ENCODE measurements around the gene UNK. TPM values are rescaled to one million over a fixed set of nuclear protein-coding genes. Genes with fewer than 3 reads are reported as not detected.

Gene UNK
- total and polyA plus RNA-seq, 9 of the 15 experiments (the other 6 are each of a cell fraction or from before 2014, with no cell fraction given) = 12.8 to 38.6 (median 24.8) TPM

DNA sequence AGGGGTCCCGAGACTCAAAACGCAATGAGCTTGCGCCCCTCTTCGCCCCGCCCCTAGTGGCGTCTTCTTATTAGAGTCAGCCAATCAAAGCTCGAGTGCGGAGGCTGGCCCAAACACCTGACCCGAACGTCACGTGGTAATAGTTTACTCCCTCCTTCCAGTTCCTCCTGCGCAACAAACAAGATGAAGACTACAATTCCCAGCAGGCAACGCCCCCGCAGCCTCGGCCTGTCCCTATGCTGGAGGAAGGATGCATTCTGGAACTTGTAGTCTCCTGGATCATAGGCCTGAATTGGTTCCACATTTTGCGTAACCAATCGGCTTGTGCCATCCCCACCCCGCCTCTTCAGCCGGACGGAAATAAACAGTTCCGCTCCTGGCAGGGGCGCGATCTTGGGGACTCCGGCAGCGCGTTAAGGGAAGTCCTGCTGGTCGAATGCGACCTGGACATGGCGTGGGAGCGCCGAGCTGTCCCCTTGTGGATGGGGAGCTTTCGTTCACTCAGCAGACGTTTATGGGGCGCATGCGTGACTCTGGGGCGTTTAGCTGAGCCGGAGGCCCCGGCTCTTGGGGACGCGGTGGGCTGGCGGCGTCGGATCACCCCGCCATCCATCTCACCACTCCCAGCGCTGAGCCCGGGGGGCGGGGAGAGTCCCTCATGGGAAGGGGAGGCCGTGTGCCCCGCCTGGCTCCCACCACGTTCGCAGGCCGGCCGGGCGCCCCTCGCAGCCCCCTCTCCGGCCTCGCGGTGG is 70.9 kb downstream of the UNK start, which contains the start of gene WBP2 (continued):
- TF ChIP-seq WHSC1 (IDR thresholded peaks at IDR 0.05; ENCODE audit: low read length) (no peak), ZNF282 (CRISPR knock-in tag; IDR thresholded peaks at IDR 0.05) (no peak), GATAD2A (IDR thresholded peaks at IDR 0.05) (no peak)
- TF ChIP-seq, protein P1, sequence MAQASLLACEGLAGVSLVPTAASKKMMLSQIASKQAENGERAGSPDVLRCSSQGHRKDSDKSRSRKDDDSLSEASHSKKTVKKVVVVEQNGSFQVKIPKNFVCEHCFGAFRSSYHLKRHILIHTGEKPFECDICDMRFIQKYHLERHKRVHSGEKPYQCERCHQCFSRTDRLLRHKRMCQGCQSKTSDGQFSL (CRISPR knock-in tag; IDR thresholded peaks at IDR 0.05) = no peak; the same call in 1 of the 2 replicates
- TF ChIP-seq, protein P1 (tag; IDR thresholded peaks at IDR 0.05) = no peak

DNA sequence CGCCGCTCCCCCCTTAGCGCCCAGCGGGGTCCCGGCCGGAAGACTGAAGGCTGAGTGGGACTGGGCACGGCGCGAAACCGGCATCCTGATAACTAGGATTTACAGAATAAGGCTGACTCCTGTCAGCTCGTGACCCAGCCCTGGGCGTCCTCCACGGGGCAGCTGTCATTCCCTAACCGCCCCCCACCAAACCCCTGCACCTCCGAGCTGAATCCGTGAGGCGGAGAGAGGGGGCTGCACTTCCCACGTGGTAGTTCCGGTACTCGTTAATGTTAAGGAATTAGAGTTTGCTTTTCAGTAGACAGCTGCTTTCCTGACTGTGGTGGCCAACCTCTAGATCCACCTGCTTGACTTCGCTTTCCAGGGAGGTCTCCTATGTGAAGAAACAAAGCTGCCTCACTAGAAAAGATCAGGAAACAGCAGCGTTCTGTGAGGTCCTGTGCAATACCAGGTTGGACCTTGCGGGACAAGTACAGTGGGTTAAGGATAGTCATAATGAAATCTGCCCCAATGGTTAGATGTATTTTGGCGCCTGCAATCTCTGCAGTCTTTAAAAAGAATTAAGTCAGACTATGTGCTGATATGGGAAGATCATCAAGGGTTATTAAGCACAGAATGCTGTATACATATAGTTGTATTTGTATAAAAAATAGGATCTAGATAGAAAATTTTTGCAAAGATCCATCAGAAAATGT is 71.6 kb downstream of the UNK start:
- peak overlapping the region; percentile 96 to 97 for H3K9ac ChIP-seq (ENCODE audit: insufficient read depth in 1 of 2, low read depth in 2 of 2, low read length in 2 of 2)
- ATAC-seq (peak; percentile 70), DNase-seq (ENCODE audit: extremely low read depth in 1 of 4, low spot score in 3 of 4) (peak in 1 of 4 experiments; percentile 49), FAIRE-seq (peak; percentile 69)
- no peaks in the 10 kb centered on the region for H3K9me1 ChIP-seq (ENCODE audit: control insufficient read depth, insufficient read depth, low read length)
- peaks cover 5% of the 10 kb centered on the region; the same call in 2 of the 3 replicates for H3K36me3 ChIP-seq (ENCODE audit: control insufficient read depth, insufficient read depth, low read length)
- in situ Hi-C loops (cut with MboI) = no loop called here
- H3K9me3 ChIP-seq (replicated peaks; ENCODE audit: control insufficient read depth, insufficient read depth, low read depth, low read length) = no peaks in the 10 kb centered on the region
- intact Hi-C loops (cut with micrococcal nuclease) = loop anchor here (5.0 kb wide), 1 partner anchor 74 kb away; the partner anchor contains the start of gene UNK
- 2% methylated on average over 24 of the region's 24 CpGs for WGBS (ENCODE audit: insufficient coverage, low coverage, missing lambda C conversion rate)
- POLR2A ChIA-PET = interaction anchor here (0.6 to 8.2 kb wide), 12 partner anchors 9 to 1120 kb away, joined by 3 to 109 read pairs (median 4); partner anchors contain the start of gene UNC13D
- peak overlapping the region; percentile 88 for H3K4me3 ChIP-seq
- peaks cover 34% of the 10 kb centered on the region for H3K79me2 ChIP-seq (ENCODE audit: control insufficient read depth, insufficient read depth, low read length)
- H4K20me1 ChIP-seq (replicated peaks; ENCODE audit: control insufficient read depth, insufficient read depth, low read length) = no peaks in the 10 kb centered on the region
- H3K4me1 ChIP-seq (replicated peaks in 1 of 2; ENCODE audit: control insufficient read depth in 2 of 2, insufficient read depth in 2 of 2, low read length in 2 of 2) = peaks cover 31 to 34% of the 10 kb centered on the region in 2 experiments
- BruUV-seq (replicated peaks) = TSS peak; percentile 85
- H3K4me2 ChIP-seq (ENCODE audit: insufficient read depth, low read length) = peak overlapping the region; percentile 93
- H3K27me3 ChIP-seq (ENCODE audit: control insufficient read depth in 2 of 2, insufficient read depth in 2 of 2, low read length in 2 of 2) = no peaks in the 10 kb centered on the region
- CTCF ChIA-PET (ENCODE audit: low intra/inter-chr PET ratio) = interaction anchor here (2.6 kb wide), 1 partner anchor 40 kb away, joined by 16 read pairs; the partner anchor contains the start of gene TRIM65
- H3K27ac ChIP-seq (ENCODE audit: extremely low read depth, low read depth, low read length) = peak overlapping the region; percentile 93
- H2AFZ ChIP-seq (ENCODE audit: low read depth, low read length) = peak overlapping the region; percentile 69
- TF ChIP-seq, protein P2, sequence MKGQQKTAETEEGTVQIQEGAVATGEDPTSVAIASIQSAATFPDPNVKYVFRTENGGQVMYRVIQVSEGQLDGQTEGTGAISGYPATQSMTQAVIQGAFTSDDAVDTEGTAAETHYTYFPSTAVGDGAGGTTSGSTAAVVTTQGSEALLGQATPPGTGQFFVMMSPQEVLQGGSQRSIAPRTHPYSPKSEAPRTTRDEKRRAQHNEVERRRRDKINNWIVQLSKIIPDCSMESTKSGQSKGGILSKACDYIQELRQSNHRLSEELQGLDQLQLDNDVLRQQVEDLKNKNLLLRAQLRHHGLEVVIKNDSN (CRISPR knock-in tag; IDR thresholded peaks at IDR 0.05) = peak; percentile 49
- peak; percentile 71 for TF ChIP-seq EP400 (IDR thresholded peaks at IDR 0.05)
- TF ChIP-seq KDM1A (IDR thresholded peaks at IDR 0.05) = peak; percentile 41 to 49; a peak in 1 of 4 replicates
- TF ChIP-seq CHD1 (IDR thresholded peaks at IDR 0.05; ENCODE audit: low read length) = peak; percentile 62
- peak; percentile 56; the same call in 1 of the 2 replicates for TF ChIP-seq SIN3B (IDR thresholded peaks at IDR 0.05; ENCODE audit: low read depth)
- TF ChIP-seq GABPB1 (CRISPR knock-in tag; IDR thresholded peaks at IDR 0.05) = 0 out of 2 replicates have a peak, but pooled peaks have one; percentile 9
- no peak for TF ChIP-seq ZNF143 (CRISPR knock-in tag; IDR thresholded peaks at IDR 0.05)
- no peak for TF ChIP-seq ZZZ3 (IDR thresholded peaks at IDR 0.05)
- TF ChIP-seq, protein P3, sequence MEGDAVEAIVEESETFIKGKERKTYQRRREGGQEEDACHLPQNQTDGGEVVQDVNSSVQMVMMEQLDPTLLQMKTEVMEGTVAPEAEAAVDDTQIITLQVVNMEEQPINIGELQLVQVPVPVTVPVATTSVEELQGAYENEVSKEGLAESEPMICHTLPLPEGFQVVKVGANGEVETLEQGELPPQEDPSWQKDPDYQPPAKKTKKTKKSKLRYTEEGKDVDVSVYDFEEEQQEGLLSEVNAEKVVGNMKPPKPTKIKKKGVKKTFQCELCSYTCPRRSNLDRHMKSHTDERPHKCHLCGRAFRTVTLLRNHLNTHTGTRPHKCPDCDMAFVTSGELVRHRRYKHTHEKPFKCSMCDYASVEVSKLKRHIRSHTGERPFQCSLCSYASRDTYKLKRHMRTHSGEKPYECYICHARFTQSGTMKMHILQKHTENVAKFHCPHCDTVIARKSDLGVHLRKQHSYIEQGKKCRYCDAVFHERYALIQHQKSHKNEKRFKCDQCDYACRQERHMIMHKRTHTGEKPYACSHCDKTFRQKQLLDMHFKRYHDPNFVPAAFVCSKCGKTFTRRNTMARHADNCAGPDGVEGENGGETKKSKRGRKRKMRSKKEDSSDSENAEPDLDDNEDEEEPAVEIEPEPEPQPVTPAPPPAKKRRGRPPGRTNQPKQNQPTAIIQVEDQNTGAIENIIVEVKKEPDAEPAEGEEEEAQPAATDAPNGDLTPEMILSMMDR (IDR thresholded peaks at IDR 0.05 in 2 of 3, conservative IDR thresholded peaks at IDR 0.05 in 1 of 3; ENCODE audit: insufficient read depth in 2 of 3, low read depth in 1 of 3, low read length in 3 of 3) = peak in 1 of 3 experiments; percentile 76; a peak in 2 of 6 replicates
- TF ChIP-seq, protein P4, sequence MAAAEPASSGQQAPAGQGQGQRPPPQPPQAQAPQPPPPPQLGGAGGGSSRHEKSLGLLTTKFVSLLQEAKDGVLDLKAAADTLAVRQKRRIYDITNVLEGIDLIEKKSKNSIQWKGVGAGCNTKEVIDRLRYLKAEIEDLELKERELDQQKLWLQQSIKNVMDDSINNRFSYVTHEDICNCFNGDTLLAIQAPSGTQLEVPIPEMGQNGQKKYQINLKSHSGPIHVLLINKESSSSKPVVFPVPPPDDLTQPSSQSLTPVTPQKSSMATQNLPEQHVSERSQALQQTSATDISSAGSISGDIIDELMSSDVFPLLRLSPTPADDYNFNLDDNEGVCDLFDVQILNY (CRISPR knock-in tag; IDR thresholded peaks at IDR 0.05) = no peak
